Neuronal stem cell (in vitro differentiated cells): ENCODE data around the gene SPAAR.
A peak's percentile ranks its signal among the peaks of the same experiment; 100 is the strongest.

Source experiments
- DNase-seq: peaks from one replicate; pipeline ENCODE4 v3.0.0-alpha.2; 2013; ENCODE audit warnings: low spot score
- H2AFZ ChIP-seq: one replicate; pipeline ENCODE4 v1.6.1; 2013; ENCODE audit warnings: mild to moderate bottlenecking, low read length, inconsistent platforms
- H2AK5ac ChIP-seq: 2 replicates; pipeline ENCODE4 v1.6.1; 2013; ENCODE audit warnings: low read depth, mild to moderate bottlenecking, inconsistent platforms, low read length, moderate library complexity, mixed read lengths
- H2BK120ac ChIP-seq: 2 replicates; pipeline ENCODE4 v1.6.1; 2013; ENCODE audit warnings: low read depth, mild to moderate bottlenecking, inconsistent platforms, low read length, moderate library complexity, mixed read lengths
- H2BK12ac ChIP-seq: one replicate; pipeline ENCODE4 v1.6.1; 2013; ENCODE audit warnings: low read length, inconsistent platforms
- H2BK15ac ChIP-seq: 2 replicates; pipeline ENCODE4 v1.6.1; 2013; ENCODE audit warnings: mild to moderate bottlenecking, low read length, inconsistent platforms, mixed read lengths
- H2BK5ac ChIP-seq: one replicate; pipeline ENCODE4 v1.6.1; 2013; ENCODE audit warnings: inconsistent platforms, mild to moderate bottlenecking, low read length, moderate library complexity
- H3K14ac ChIP-seq: one replicate; pipeline ENCODE4 v1.6.1; 2013; ENCODE audit warnings: low read length, inconsistent platforms
- H3K18ac ChIP-seq: 2 replicates; pipeline ENCODE4 v1.6.1; 2013; ENCODE audit warnings: low read length, inconsistent platforms
- H3K23ac ChIP-seq: 2 replicates; pipeline ENCODE4 v1.6.1; 2013; ENCODE audit warnings: low read depth, mild to moderate bottlenecking, mixed read lengths, low read length, inconsistent platforms; ENCODE audit not compliant: poor library complexity
- H3K27ac ChIP-seq: replicated peaks from 3 replicates; pipeline ENCODE4 v1.5.1; 2013; ENCODE audit warnings: low read length, inconsistent platforms
- H3K27me3 ChIP-seq, 3 experiments: 2 replicates each; pipeline ENCODE4 v1.6.1; 2013; ENCODE audit warnings: low read length in 3 of 3, mild to moderate bottlenecking in 2 of 3, inconsistent platforms in 1 of 3, low read depth in 1 of 3, mixed read lengths in 1 of 3, moderate library complexity in 1 of 3; ENCODE audit not compliant: control insufficient read depth in 3 of 3, insufficient read depth in 3 of 3
- H3K36me3 ChIP-seq, 2 donors: replicated peaks in 1 of 2; 2 replicates each; pipeline ENCODE4 v1.6.1; 2013; ENCODE audit warnings: low read length in 2 of 2; ENCODE audit not compliant: control insufficient read depth in 2 of 2, insufficient read depth in 2 of 2
- H3K4ac ChIP-seq: 2 replicates; pipeline ENCODE4 v1.6.1; 2013; ENCODE audit warnings: inconsistent platforms, mild to moderate bottlenecking, low read length, moderate library complexity
- H3K4me1 ChIP-seq, 2 donors: 1 replicate in 1 of 2; 2 replicates in 1 of 2; pipeline ENCODE4 v1.6.1; 2013; ENCODE audit warnings: low read length in 2 of 2, low read depth in 1 of 2; ENCODE audit not compliant: control insufficient read depth in 2 of 2, insufficient read depth in 1 of 2
- H3K4me2 ChIP-seq: one replicate; pipeline ENCODE4 v1.6.1; 2013; ENCODE audit warnings: mild to moderate bottlenecking, low read length, inconsistent platforms; ENCODE audit not compliant: insufficient read depth, poor library complexity, severe bottlenecking
- H3K4me3 ChIP-seq, 2 donors: 2 replicates each; pipeline ENCODE4 v1.5.1; 2013; ENCODE audit warnings: low read length in 2 of 2, mild to moderate bottlenecking in 2 of 2, inconsistent platforms in 1 of 2, moderate library complexity in 1 of 2
- H3K79me1 ChIP-seq: one replicate; pipeline ENCODE4 v1.6.1; 2013; ENCODE audit warnings: low read depth, mild to moderate bottlenecking, inconsistent platforms, low read length, moderate library complexity
- H3K9ac ChIP-seq: one replicate; pipeline ENCODE4 v1.6.1; 2013; ENCODE audit warnings: mild to moderate bottlenecking, low read depth, low read length, inconsistent platforms; ENCODE audit not compliant: poor library complexity
- H3K9me3 ChIP-seq, 2 donors: replicated peaks in 1 of 2; 2 replicates each; pipeline versions ENCODE3 to v1.6.1; 2013; ENCODE audit warnings: low read length in 2 of 2, mild to moderate bottlenecking in 2 of 2, inconsistent platforms in 1 of 2, low read depth in 1 of 2, mixed read lengths in 1 of 2, moderate library complexity in 1 of 2; ENCODE audit not compliant: control insufficient read depth in 2 of 2, insufficient read depth in 1 of 2
- H4K8ac ChIP-seq: one replicate; pipeline ENCODE4 v1.6.1; 2013; ENCODE audit warnings: low read depth, mild to moderate bottlenecking, inconsistent platforms, low read length, moderate library complexity
- H4K91ac ChIP-seq: one replicate; pipeline ENCODE4 v1.6.1; 2013; ENCODE audit warnings: low read length, low read depth, mild to moderate bottlenecking, inconsistent platforms; ENCODE audit not compliant: poor library complexity
- WGBS, 2 donors: extraction: QIAGEN DNeasy Blood & Tissue Kit; methylation state at CpG; one replicate each; pipeline ENCODE4 v1.1.7; 2013; ENCODE audit warnings: missing lambda C conversion rate in 2 of 2, mixed read lengths in 1 of 2; ENCODE audit not compliant: insufficient read length in 2 of 2, insufficient replicate concordance in 1 of 2; ENCODE audit errors: extremely low coverage in 2 of 2; 5-methylcytosine and 5-hydroxymethylcytosine counted together

Gene SPAAR

GRCh38 chr9:35945341-35946018, 36.2 kb downstream of the SPAAR start:
- Histone ChIP-seq H3K4me3 (peak overlapping the region in 1 of 2 donors; percentile 31), H3K18ac (peak overlapping the region; percentile 11)
- WGBS, 2 donors = no CpG with 5 or more reads among the region's 10 CpGs

GRCh38 chr9:35948451-35948850, 39.2 kb downstream of the SPAAR start:
- no peak overlapping the region for H2AFZ ChIP-seq
- no peak overlapping the region for H2AK5ac ChIP-seq
- no peak overlapping the region for H3K4me2 ChIP-seq
- H3K4ac ChIP-seq = no peak overlapping the region
- no peak overlapping the region for H2BK120ac ChIP-seq
- no peaks in the 10 kb centered on the region for H3K36me3 ChIP-seq
- H2BK12ac ChIP-seq = no peak overlapping the region
- H3K79me1 ChIP-seq = no peaks in the 10 kb centered on the region
- DNase-seq = no peak
- H3K9me3 ChIP-seq = peaks cover 0 to 2% of the 10 kb centered on the region in 2 donors
- no CpG with 5 or more reads among the region's 2 CpGs for WGBS, 2 donors
- H3K27me3 ChIP-seq = peaks cover 0 to 28% (median 12%) of the 10 kb centered on the region in 3 experiments
- H2BK5ac ChIP-seq = no peak overlapping the region
- no peak overlapping the region for H3K9ac ChIP-seq
- no peak overlapping the region for H3K23ac ChIP-seq
- H3K4me3 ChIP-seq = no peak overlapping the region
- no peak overlapping the region for H3K14ac ChIP-seq
- no peak overlapping the region for H2BK15ac ChIP-seq
- H3K4me1 ChIP-seq = no peaks in the 10 kb centered on the region
- no peak overlapping the region for H4K91ac ChIP-seq
- H3K18ac ChIP-seq = no peak overlapping the region
- no peak overlapping the region for H4K8ac ChIP-seq
- no peak overlapping the region for H3K27ac ChIP-seq

More at GRCh38 chr9:35945341-35946018, 36.2 kb downstream of the SPAAR start:
- Histone ChIP-seq H3K4me2 (no peak overlapping the region), H4K91ac (no peak overlapping the region), H2BK15ac (no peak overlapping the region), H3K4ac (no peak overlapping the region), H3K23ac (no peak overlapping the region), H2AK5ac (no peak overlapping the region), H3K9me3 (peaks cover 0 to 2% of the 10 kb centered on the region in 2 donors), H3K27ac (no peak overlapping the region), H3K36me3 (no peaks in the 10 kb centered on the region), H2AFZ (peak overlapping the region; percentile 83), H2BK12ac (no peak overlapping the region), H3K14ac (no peak overlapping the region), H2BK5ac (no peak overlapping the region), H3K4me1 (no peaks in the 10 kb centered on the region), H4K8ac (no peak overlapping the region), H3K9ac (no peak overlapping the region), H2BK120ac (no peak overlapping the region), H3K79me1 (no peaks in the 10 kb centered on the region), H3K27me3 (peaks cover 0 to 29% (median 20%) of the 10 kb centered on the region in 3 experiments)
- DNase-seq = peak; percentile 57

GRCh38 chr9:35948901-35949318, 39.6 kb downstream of the SPAAR start:
- Histone ChIP-seq H3K9me3 (no peaks in the 10 kb centered on the region), H2AFZ (no peak overlapping the region), H2BK15ac (no peak overlapping the region), H3K4me1 (no peaks in the 10 kb centered on the region), H4K91ac (no peak overlapping the region), H2BK5ac (no peak overlapping the region), H3K27me3 (peaks cover 0 to 33% (median 9%) of the 10 kb centered on the region in 3 experiments), H2BK12ac (no peak overlapping the region), H3K18ac (no peak overlapping the region), H2AK5ac (no peak overlapping the region), H4K8ac (no peak overlapping the region), H3K27ac (no peak overlapping the region), H2BK120ac (no peak overlapping the region), H3K79me1 (no peaks in the 10 kb centered on the region), H3K4me3 (no peak overlapping the region), H3K4me2 (no peak overlapping the region), H3K9ac (no peak overlapping the region), H3K14ac (no peak overlapping the region), H3K23ac (no peak overlapping the region), H3K36me3 (no peaks in the 10 kb centered on the region), H3K4ac (no peak overlapping the region)
- no CpG with 5 or more reads among the region's 2 CpGs for WGBS, 2 donors
- DNase-seq = no peak

GRCh38 chr9:35951736-35952135, 42.4 kb downstream of the SPAAR start:
- H3K18ac ChIP-seq = no peak overlapping the region
- H3K27me3 ChIP-seq = peaks cover 0 to 27% (median 3%) of the 10 kb centered on the region in 3 experiments
- H3K79me1 ChIP-seq = no peaks in the 10 kb centered on the region
- WGBS, 2 donors = no CpG with 5 or more reads among the region's 6 CpGs
- no peak overlapping the region for H4K8ac ChIP-seq
- H3K4me2 ChIP-seq = no peak overlapping the region
- H3K27ac ChIP-seq = no peak overlapping the region
- H2AFZ ChIP-seq = no peak overlapping the region
- H3K36me3 ChIP-seq = no peaks in the 10 kb centered on the region
- no peak overlapping the region for H4K91ac ChIP-seq
- H3K14ac ChIP-seq = no peak overlapping the region
- H3K4me3 ChIP-seq = no peak overlapping the region
- no peak overlapping the region for H3K4ac ChIP-seq
- no peak overlapping the region for H3K23ac ChIP-seq
- no peak overlapping the region for H2BK15ac ChIP-seq
- DNase-seq = no peak
- no peak overlapping the region for H2AK5ac ChIP-seq
- no peak overlapping the region for H3K9ac ChIP-seq
- no peak overlapping the region for H2BK12ac ChIP-seq
- H3K4me1 ChIP-seq = no peaks in the 10 kb centered on the region
- no peak overlapping the region for H2BK5ac ChIP-seq
- no peak overlapping the region for H2BK120ac ChIP-seq
- no peaks in the 10 kb centered on the region for H3K9me3 ChIP-seq
